CD4-positive, alpha-beta T cell treated with Interleukin-17A for 1 hour (primary cell): Measurements from ENCODE around the gene RBFOX2.
A peak's percentile ranks its signal among the peaks of the same experiment; 100 is the strongest.

Experiments
- DNase-seq: peaks from one replicate; pipeline ENCODE4 v3.0.0-alpha.2; 2020

Gene RBFOX2

DNA sequence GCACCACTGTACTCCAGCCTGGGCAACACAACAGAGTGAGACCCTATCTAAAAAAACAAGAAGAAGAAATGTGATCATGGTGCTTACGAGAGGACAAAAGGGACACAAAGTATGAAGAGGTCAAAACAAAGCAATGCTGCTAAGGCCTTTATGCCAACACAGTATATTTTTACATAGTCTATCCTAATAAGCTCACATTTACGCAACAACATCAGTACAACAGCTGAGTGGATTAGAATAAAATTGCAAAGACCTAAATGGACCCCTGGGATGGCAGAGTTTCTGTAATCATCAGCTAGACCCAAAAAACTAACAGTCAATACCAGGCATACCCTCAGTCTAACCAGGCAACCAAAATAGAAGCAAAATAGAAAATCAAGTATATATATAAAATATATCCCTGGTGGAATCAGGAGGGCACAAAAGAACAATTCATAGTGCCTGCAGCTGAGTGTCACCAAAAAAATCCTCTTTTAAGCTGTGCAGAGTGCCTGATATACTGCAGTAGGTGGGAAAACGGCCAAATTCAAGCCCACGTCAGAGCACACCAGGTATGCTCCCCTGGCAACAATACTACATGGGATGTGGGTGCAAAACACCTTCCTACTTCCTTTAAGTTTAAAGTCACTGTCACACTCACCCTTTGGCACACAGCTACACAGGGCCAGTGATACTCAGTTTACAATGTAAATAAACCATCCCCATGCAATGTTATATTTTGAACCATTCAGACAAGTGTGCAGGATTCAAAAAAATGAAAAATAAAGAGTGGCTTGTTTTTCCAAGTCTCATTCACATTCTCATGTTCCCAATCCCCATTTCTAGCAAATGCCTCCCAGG, 57.8 kb downstream of the RBFOX2 start:
- DNase-seq = no peak

DNA sequence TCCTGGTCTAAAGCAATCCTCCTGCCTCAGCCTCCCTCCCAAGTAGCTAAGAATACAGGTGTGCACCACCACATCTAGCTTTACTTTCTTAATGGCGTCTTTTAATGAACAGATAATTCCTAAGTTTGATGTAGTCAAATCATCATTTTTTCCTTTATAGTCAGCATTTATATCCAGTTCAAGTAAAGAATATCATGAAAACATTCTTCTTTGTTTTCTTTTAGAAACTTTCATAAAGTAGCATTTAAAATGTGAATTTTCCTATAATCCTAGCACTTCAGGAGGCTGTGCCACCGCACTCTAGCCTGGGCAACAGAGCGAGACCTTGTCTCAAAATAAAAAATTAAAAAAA, 61.6 kb downstream of the RBFOX2 start:
- no peak for DNase-seq

DNA sequence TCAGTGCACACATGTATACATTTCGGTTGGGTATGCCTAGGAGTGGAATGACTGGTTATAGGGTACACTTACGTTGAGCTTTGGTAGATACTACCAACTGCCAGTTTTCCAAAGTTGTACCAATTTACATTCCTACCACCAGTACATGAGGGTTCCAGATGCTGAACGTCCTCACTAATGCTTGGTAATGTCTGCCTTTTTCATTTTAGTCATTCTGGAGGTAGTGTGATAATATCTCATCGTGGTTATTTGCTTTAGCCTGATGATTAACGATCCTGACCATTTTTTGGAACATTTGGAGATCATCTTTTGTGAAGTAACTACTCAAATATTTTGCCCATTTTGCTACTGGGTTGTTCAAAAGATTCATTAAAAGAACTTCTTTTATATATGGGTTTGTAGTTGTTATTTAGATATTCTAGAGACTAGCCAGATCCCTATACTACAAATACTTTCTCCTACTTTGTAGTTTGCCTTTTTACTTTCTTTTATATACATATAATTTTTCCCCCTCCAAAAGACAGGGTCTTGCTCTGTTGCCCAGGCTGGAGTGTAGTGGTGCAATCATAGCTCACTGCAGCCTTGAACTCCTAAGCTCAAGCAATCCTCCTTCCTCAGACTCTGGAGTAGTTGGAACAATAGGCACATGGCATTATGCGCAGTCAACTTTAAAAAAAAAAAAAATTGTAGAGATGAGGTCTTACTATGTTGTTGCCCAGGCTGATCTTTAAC, 62.1 kb downstream of the RBFOX2 start:
- no peak for DNase-seq

DNA sequence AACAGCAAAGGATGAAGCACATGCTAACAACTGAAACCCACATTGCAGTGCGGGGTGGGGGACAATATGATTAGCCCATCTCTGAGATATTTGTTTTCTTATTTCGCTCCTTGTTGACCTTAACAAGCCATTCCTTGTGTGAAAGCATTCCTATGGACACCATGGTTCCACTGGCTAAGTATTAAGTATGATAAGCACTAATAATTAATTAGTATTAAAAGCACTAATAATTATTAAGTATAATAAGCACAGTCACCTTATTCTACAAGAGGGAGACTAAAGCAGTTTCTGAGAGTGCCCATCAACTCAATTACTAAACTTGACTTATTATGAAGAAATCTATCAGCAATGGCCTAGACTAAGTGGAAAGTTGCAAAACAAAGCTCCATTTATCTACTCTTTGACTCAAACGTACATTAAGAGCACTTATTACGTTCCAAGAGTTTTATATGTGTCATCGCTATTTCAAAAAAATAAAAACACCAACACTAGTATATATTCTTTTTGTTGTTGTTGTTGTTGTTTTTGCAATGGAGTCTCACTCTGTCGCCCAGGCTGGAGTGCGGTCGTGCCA, 65.3 kb downstream of the RBFOX2 start:
- DNase-seq = no peak

DNA sequence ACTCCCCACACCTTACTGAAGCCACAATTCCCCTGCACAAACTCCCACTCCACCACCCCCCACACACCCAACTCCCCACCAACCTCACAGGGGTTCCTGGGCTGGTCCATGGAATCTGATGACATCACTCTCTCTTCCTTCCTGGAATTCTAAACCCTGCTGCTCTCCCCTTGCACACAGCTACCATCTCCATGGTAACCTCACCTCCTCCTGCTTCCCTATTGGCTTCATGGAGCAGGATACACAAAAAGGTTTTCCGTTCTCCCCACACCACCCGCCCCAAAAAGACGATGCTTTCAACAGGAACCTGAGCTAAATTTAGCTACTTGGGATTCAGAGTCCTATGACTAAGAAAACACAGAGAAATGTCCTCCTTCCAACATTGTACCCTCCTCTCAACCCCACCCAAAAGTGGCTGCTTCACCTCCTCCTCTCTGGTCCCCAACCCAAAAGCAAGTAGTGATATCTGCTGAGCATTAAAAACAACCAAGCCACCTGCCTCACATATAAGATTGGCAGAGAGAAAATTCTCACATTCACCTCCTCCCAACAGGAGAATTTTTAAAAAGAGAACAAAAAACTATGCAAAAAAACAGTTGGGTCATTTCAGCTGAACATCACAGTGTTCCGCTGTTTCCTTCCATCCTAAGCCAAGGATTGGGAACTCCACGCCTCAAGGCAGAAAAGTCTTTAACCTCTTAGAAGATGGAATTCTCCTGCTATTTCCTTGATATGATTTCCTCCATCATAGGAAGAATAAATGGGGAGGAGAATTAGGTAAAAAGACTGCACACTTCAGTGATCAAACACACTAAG, 66.9 kb downstream of the RBFOX2 start:
- no peak for DNase-seq

DNA sequence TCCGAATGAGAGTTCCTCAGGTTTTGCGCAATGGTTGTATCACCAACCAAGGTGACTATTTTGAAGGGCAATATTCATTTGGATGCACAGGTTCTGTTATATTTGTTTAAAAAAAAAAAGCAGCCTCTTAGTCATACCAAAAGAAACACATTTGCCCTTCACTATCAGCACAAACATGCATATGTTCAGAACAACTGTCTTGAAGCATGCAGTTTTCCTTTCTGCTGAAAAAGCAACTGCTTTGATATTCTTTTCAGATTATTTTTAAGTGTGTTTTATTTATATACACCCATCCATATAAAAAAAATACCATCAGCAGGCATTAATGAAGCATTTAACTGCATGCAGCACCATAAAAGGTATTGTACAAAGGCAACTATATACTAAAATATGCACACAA, 67.8 kb downstream of the RBFOX2 start:
- DNase-seq = no peak

DNA sequence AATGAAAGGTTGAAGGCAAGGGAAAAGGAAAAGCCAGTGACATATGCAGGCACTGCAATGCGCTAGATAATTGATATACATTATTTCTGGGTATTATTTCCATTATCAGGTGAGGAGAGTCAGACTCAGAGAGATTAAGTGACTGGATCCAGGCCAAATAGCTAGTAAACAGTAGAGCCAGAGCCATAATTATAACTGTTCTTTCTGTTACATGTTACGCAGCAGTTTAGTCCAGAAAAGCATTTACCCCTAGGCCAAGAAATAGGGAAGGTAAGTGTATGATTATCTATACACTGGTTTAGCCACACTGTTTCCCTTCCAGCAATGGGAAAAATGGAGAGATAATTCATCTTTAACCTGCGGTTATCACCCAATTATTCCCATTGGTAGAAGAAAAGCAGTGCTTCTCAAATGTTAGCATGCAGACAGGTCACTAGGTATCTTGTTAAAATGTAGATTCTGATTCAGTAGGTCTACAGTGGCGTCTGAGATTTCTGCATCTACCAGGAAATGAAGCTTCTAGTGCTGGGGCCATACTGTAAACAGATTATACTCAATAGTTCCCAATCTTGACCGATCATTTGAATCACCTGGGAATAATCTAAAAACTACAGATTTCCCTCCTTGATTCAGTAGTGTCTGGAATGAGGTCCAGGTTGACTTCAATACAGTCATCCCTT, 69.4 kb downstream of the RBFOX2 start:
- no peak for DNase-seq

DNA sequence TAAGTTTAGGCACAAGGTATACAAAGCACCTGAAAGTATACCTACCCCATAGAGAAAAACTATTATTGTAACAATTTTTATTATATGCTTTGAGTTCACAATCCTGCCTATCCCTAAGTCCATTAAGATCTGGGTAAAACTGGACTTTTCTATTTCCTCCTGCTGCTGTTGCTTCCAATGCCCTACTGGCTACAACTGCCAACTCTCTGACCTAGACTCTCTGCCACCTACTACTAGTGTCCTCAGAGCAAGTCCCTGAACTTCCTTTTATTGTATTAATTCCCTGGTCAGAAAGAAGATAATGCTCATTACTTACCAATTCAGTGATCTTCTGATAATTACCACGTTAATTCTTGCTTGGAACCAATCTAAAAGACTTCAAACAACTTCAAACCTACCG, 70.3 kb downstream of the RBFOX2 start:
- DNase-seq = no peak

DNA sequence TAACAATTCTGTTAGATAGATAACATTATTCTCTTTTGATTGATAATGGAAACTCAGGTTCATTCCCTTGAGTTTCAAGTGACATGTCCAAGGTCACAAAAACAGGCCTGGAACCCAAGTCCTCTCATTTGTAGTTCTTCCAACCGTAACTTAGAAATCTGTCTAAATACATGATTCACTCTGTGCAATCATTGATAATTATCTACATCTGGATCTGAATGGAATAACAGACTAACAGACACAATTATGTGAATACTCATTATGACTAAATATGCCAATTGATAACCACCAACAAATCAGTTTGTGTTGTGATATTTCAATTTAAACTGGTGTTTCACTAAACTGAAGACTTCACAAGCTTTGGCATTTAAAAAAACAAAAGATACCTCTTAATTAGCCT, 71.0 kb downstream of the RBFOX2 start:
- DNase-seq = no peak

DNA sequence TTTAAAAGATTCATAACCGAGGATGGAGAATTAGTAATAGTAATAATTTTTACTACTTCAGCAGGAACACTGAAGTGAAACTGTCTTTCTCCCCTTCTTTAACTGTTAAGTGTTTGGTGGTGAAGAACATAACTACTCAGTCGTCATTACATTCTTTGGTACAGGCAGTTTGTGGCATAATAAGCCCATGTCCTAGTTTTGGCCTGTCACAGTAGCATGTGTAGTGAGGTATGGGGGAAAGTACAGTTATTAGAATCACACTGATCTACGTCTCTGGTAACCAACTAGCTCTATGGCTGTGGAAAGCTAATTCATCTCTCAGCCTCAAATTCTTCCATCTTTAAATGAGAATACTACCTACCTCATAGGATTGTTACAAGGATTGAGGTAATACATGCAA, 71.8 kb downstream of the RBFOX2 start:
- DNase-seq = no peak

DNA sequence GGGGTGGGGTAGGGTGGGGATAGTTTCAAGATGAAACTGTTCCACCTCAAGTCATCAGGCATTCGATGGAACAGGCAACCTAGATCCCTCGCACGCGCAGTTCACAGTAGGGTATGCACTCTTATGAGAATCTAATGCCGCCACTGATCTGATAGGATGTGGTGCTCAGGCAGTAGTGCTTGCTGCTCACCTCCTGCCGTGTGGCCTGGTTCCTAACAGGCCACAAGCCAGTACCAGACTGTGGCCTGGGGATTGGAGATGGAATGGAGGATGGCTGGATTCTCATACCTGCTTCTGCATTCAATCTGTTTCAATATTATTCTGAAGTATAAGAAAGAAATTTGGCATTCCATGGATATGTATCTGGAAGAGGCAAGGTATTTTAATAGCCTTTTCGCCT, 73.1 kb downstream of the RBFOX2 start:
- DNase-seq = no peak

DNA sequence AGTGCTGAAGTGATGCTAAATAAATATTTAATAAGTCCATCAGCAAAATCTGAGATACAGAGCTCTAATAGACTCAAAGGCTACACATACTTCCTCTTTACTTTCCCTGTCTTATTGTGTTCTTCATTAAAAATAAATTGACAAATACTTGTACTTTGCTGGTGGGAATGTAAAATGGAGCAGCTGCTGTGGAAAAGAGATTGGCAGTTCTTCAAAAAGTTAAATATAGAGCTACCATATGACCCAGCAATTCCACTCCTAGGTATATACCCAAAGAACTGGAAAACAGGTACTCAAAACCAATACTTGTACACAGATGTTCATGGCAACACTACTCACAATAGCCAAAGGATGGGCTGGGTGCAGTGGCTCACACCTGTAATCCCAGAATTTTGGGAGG, 76.0 kb downstream of the RBFOX2 start:
- DNase-seq = no peak

DNA sequence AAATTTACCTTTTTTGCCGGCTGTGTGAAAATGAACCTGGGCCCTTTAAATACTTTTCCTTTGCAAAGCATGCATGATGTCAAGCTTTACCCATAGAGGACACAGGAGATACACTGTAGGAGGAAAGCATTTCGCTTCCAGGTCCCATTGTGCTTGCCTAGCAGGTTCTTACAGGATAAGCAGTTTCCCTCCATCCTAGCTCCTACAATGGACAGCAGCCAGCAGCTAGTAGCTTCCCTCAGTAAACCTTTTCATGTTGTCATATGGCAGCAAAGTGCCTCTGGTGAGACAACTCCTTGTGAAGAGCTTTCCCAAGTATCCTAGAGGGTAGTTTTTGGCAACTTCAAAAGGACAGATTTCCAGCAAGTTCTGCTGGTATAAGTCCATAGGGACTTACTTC, 78.4 kb downstream of the RBFOX2 start:
- no peak for DNase-seq

DNA sequence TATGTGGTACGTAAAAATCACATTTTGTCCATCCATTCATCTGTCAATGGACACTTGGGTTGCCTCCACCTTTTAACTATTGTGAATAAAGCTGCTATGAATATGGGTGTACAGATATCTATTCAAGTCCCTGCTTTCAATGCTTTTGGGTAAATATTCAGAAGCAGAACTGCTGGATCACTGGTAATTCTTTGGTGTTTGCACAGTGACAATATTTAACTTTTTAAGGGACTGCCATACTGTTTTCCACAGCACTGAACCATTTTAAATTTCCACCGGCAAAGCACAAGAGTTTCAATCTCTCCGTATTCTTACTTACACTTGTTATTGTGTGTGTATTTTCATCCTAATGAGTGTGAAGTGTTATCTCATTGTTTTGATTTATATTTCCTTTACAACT, 79.4 kb downstream of the RBFOX2 start:
- no peak for DNase-seq

DNA sequence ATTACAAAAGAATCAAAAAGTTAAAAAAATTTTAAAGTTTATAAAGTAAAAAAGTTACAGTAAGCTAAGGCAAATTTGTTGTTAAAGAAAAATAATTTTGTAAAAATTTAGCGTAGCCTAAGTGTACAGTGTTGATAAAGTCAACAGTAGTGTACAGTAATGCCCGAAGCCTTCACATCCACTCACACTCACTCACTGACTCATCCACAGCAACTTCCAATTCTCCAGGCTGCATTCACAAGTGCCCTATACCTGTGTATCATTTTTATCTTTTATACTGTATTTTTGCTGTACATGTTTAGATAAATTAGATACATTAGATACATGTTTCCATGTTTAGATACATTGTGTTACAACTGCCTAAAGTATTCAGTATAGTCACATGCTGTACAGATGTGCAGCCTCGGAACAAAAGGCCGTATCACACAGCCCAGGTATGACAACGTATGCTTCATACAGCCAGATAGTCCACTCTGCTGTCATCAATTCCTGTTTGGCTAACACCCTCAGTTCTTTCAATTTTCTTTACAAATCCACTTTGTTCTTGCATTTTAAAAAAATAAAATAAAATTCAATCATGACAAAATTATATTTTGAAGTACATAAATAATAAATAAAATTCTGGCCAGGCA, 80.7 kb downstream of the RBFOX2 start:
- no peak for DNase-seq

DNA sequence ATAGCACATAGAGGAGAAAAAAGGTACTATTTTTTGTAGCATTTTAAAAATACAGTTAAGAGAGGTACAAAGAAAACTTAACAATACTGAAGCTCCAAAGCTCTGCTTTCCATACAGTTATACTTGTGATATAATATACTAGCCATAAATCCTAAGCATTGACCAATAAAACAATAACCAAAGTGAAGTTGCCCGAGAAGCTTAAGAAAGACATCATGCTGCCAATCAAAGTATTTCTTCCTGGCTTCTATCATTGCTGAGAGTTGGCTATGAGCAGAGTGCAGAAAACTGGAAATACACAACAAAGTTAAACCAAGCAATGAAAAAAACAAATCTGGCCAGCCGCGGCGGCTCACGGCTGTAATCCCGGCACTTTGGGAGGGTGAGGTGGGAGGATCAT, 84.2 kb downstream of the RBFOX2 start:
- DNase-seq = no peak

DNA sequence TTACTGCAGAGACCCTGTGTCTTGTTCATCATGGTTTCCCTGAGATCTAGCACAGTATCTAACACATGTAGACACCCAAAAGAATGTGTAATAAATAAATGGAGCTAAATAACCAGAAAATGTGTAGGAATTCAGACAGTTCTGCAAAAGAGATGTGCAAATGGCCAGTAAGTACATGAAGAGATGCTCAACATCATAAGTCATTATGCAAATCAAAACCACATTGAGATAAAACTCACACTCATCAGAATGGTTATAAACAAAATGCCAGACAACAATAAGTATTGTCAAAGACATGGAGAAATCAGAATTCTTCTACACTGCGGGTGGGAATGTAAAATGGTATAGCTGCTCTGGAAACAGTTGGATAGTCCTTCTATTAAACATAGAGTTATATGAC, 88.5 kb downstream of the RBFOX2 start:
- DNase-seq = no peak

DNA sequence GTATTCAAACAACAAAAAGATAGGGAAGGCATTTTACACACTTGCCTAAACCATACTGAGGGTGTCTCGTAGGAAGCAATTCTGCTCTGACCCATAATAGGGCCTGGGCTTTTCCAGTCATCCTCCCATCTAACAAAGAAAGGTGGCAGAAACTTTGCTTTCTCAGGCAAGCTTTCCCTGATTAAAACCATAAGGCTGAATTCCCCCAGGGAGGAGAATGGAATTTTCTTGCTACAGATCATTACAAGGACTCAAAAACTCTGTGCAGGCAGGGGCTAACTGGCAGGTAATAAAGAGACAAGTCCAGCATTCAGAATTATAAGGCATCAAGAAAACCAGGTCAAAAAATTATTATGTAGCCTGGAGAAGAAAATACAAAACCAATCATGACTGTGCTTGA, 90.4 kb downstream of the RBFOX2 start:
- DNase-seq = no peak

DNA sequence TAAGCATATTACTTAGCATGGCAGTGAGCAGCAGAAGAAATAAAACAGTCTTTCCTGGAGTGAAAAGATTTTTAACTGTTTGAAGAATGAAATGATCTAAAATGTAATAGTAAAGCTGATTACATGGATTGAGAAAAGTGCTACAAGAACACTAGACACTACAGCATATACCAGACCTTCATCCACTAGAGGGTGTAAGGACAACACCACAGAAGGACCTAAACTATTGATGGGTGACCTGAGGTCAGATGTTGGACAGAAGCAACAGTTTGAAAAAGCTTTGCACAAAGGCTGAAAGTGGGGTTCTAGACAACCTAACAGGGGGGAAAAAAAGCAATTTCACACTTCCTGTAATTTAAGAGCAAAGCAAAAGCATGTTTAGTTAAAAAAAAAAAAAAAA, 97.7 kb downstream of the RBFOX2 start:
- peak; percentile 8 for DNase-seq

DNA sequence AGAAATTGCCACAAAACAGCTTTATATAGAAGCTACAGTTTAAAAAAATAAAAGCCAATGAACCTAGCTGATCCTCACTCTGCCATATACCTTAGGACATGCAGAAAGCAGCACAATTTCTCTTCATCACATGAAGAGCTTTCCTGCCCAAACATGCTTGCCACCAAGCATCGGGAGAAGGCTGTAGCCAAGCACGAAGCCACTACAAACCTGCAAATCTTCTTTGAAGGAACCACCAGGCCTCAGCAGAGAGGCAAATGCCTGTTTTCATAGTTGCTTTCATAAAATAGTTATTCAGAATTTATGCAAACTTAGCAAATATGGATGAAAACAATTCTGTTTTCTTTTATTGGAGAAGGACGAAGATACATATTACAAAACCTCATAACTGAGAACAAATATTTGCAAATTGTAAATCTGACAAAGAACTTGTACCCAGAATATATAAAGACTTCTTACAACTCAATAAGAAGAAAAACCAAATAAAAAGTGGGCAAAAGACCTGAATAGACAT, 100.3 kb downstream of the RBFOX2 start:
- DNase-seq = no peak

DNA sequence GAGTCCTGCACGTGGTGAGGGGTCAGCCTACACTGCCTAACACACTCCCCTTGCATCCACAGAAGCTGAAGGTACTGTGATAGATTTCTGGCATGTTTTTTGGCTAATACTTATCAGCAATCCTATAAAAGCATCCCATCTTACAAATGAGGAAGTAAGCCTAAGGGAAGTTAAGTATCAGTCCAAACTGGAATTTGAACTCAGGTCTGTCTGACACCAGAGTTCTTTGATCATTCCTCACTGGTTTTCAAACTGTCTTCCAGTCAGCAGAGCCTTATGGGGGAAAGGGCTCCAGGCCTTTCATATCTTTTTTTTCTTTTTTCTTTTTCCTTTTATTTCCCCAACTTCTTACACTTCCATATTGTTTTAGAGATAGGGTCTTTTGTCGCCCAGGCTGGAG, 105.6 kb downstream of the RBFOX2 start:
- no peak for DNase-seq

DNA sequence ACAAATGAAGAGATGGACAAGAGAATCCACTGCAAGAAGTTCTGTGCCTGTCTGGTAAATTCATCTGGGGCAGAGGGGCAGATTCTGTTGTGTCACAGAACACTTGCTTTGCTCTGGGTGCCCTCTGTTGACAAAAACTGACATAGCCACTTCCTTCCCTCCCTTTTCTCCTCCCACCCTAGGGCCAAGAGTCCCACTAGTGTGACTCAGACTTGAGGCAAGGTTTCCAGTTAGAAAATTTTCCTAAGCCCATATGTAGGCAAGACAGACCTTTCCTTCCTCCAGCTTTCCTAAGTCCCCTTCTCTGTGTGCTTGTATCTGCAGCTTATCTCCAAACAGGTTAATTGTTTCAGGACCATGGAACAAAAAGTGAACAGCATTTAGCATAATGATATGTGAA, 106.8 kb downstream of the RBFOX2 start:
- peak; percentile 45 for DNase-seq
